GM12891 (cell line): ENCODE data around the gene ZC3H18.

ENCODE experiments used
- PAX5 ChIP-seq: IDR thresholded peaks from 2 replicates; pipeline ENCODE4 v1.6.1; 2011; ENCODE audit warnings: low read length, moderate library complexity, mild to moderate bottlenecking; ENCODE audit not compliant: insufficient read depth, severe bottlenecking
- POLR2A ChIP-seq: IDR thresholded peaks from 2 replicates; pipeline ENCODE4 v1.6.1; 2011; ENCODE audit warnings: low read depth, low read length, control low read depth
- POLR2AphosphoS5 ChIP-seq: IDR thresholded peaks from 2 replicates; pipeline ENCODE4 v1.6.1; 2011; ENCODE audit warnings: low read depth, low read length, control low read depth
- SPI1 ChIP-seq: IDR thresholded peaks from 2 replicates; pipeline ENCODE4 v1.6.1; 2011; ENCODE audit warnings: low read depth, low read length, control low read depth
- TAF1 ChIP-seq: IDR thresholded peaks from 2 replicates; pipeline ENCODE4 v1.6.1; 2011; ENCODE audit warnings: low read depth, low read length, control low read depth

- TF ChIP-seq POLR2AphosphoS5 (no peak), POLR2A (no peak), TAF1 (no peak), SPI1 (no peak), PAX5 (no peak)
Observed at GRCh38 chr16:88613293-88613692, 43.1 kb downstream of the ZC3H18 start.
